Effector memory CD4-positive, alpha-beta T cell (primary cell): ENCODE measurements around the gene MAPRE3.

Experiments
- DNase-seq, 3 donors: peaks; one replicate each; pipeline ENCODE4 v3.0.0-alpha.2; 2020
- H3K27ac ChIP-seq: 2 replicates; pipeline ENCODE4 v1.7.0; 2013; ENCODE audit warnings: mild to moderate bottlenecking, low read length, moderate library complexity; ENCODE audit not compliant: insufficient read depth, poor library complexity, severe bottlenecking
- H3K27me3 ChIP-seq: replicated peaks from 2 replicates; pipeline ENCODE4 v1.7.0; 2013; ENCODE audit warnings: mild to moderate bottlenecking, low read length; ENCODE audit not compliant: insufficient read depth, control insufficient read depth, poor library complexity, severe bottlenecking
- H3K36me3 ChIP-seq: 2 replicates; pipeline ENCODE4 v1.7.0; 2013; ENCODE audit warnings: mild to moderate bottlenecking, low read length, moderate library complexity; ENCODE audit not compliant: control insufficient read depth, insufficient read depth
- H3K4me1 ChIP-seq: 2 replicates; pipeline ENCODE4 v1.7.0; 2013; ENCODE audit warnings: low read length, mild to moderate bottlenecking; ENCODE audit not compliant: control insufficient read depth, insufficient read depth, poor library complexity, severe bottlenecking
- H3K4me3 ChIP-seq: 2 replicates; pipeline ENCODE4 v1.7.0; 2013; ENCODE audit warnings: low read length, low read depth, mild to moderate bottlenecking; ENCODE audit not compliant: insufficient read depth, poor library complexity, severe bottlenecking
- H3K9me3 ChIP-seq: 2 replicates; pipeline ENCODE4 v1.7.0; 2013; ENCODE audit warnings: mild to moderate bottlenecking, low read length, moderate library complexity; ENCODE audit not compliant: control insufficient read depth

Gene MAPRE3

GRCh38 chr2:27059141-27059820, 88.8 kb downstream of the MAPRE3 start:
- H3K4me1 ChIP-seq: no peaks in the 10 kb centered on the region
- H3K9me3 ChIP-seq: no peaks in the 10 kb centered on the region
- H3K4me3 ChIP-seq: no peak overlapping the region
- H3K36me3 ChIP-seq: peaks cover 4% of the 10 kb centered on the region
- no peaks in the 10 kb centered on the region for H3K27me3 ChIP-seq
- no peak overlapping the region for H3K27ac ChIP-seq
- no peak for DNase-seq

- Histone ChIP-seq H3K27ac (no peak overlapping the region), H3K9me3 (no peaks in the 10 kb centered on the region), H3K4me1 (no peaks in the 10 kb centered on the region), H3K27me3 (no peaks in the 10 kb centered on the region), H3K4me3 (no peak overlapping the region), H3K36me3 (peaks cover 4% of the 10 kb centered on the region)
- no peak for DNase-seq
Measured at GRCh38 chr2:27060323-27060722, 89.9 kb downstream of the MAPRE3 start.

GRCh38 chr2:27065128-27065527, 94.7 kb downstream of the MAPRE3 start:
- no peak for DNase-seq
- no peak overlapping the region for H3K27ac ChIP-seq
- H3K4me3 ChIP-seq: no peak overlapping the region
- peaks cover 16% of the 10 kb centered on the region for H3K36me3 ChIP-seq
- no peaks in the 10 kb centered on the region for H3K9me3 ChIP-seq
- no peaks in the 10 kb centered on the region for H3K27me3 ChIP-seq
- peaks cover 6% of the 10 kb centered on the region for H3K4me1 ChIP-seq

- no peaks in the 10 kb centered on the region for H3K27me3 ChIP-seq
- no peak for DNase-seq
- no peak overlapping the region for H3K4me3 ChIP-seq
- no peaks in the 10 kb centered on the region for H3K9me3 ChIP-seq
- H3K4me1 ChIP-seq: peaks cover 20% of the 10 kb centered on the region
- H3K27ac ChIP-seq: no peak overlapping the region
- peaks cover 16% of the 10 kb centered on the region for H3K36me3 ChIP-seq
Measured at GRCh38 chr2:27067385-27067784, 96.9 kb downstream of the MAPRE3 start.

- Histone ChIP-seq H3K9me3 (no peaks in the 10 kb centered on the region), H3K27ac (no peak overlapping the region), H3K36me3 (peaks cover 16% of the 10 kb centered on the region)
Measured at GRCh38 chr2:27069436-27069835, 99.0 kb downstream of the MAPRE3 start.

GRCh38 chr2:27069961-27070618, 99.7 kb downstream of the MAPRE3 start:
- Histone ChIP-seq H3K27me3 (no peaks in the 10 kb centered on the region), H3K9me3 (no peaks in the 10 kb centered on the region), H3K4me3 (peak overlapping the region; percentile 77), H3K36me3 (peaks cover 16% of the 10 kb centered on the region), H3K27ac (peak overlapping the region; percentile 94), H3K4me1 (peaks cover 27% of the 10 kb centered on the region)
- no peak for DNase-seq

More at GRCh38 chr2:27069436-27069835, 99.0 kb downstream of the MAPRE3 start:
- Histone ChIP-seq H3K27me3 (no peaks in the 10 kb centered on the region), H3K4me1 (peaks cover 21% of the 10 kb centered on the region), H3K4me3 (no peak overlapping the region)
- no peak for DNase-seq

GRCh38 chr2:27070653-27071276, 100.3 kb downstream of the MAPRE3 start:
- H3K36me3 ChIP-seq: peaks cover 16% of the 10 kb centered on the region
- peaks cover 31% of the 10 kb centered on the region for H3K4me1 ChIP-seq
- H3K9me3 ChIP-seq: no peaks in the 10 kb centered on the region
- H3K4me3 ChIP-seq: peak overlapping the region; percentile 77
- no peaks in the 10 kb centered on the region for H3K27me3 ChIP-seq
- peak overlapping the region; percentile 94 for H3K27ac ChIP-seq
- no peak for DNase-seq

- H3K27ac ChIP-seq: peak within 1 kb of the TSS; percentile 94
- no peaks in the 10 kb centered on the region for H3K27me3 ChIP-seq
- peaks cover 16% of the 10 kb centered on the region for H3K36me3 ChIP-seq
- H3K4me3 ChIP-seq: peak within 1 kb of the TSS; percentile 77
- peak; percentile 79 to 85 (median 84) for DNase-seq
- peaks cover 31% of the 10 kb centered on the region for H3K4me1 ChIP-seq
- H3K9me3 ChIP-seq: no peaks in the 10 kb centered on the region
Measured at GRCh38 chr2:27071277-27071989, 101.0 kb downstream of the MAPRE3 start, which contains the start of gene OST4. OST4 (minus strand) TSS chr2:27071654.

GRCh38 chr2:27071990-27072830, 101.8 kb downstream of the MAPRE3 start:
- peak overlapping the region; percentile 94 for H3K27ac ChIP-seq
- H3K4me3 ChIP-seq: peak overlapping the region; percentile 77
- H3K9me3 ChIP-seq: no peaks in the 10 kb centered on the region
- peak in 1 of 3 donors; percentile 7 for DNase-seq
- peaks cover 31% of the 10 kb centered on the region for H3K4me1 ChIP-seq
- H3K27me3 ChIP-seq: no peaks in the 10 kb centered on the region
- H3K36me3 ChIP-seq: peaks cover 16% of the 10 kb centered on the region
